GM18858 (cell line): ENCODE results near the gene VTI1B.
A peak's percentile ranks its signal among the peaks of the same experiment; 100 is the strongest.
"Not testable (repeated sequence)": the region's sequence is repeated elsewhere in the genome, so short reads cannot be mapped to it uniquely, and the experiment has no call there.

Experiments
- ATAC-seq: cut with Tn5 transposase; IDR thresholded peaks from one replicate; pipeline ENCODE4 v1.9.1; 2021; ENCODE audit not compliant: unreplicated experiment

The VTI1B gene, protein sequence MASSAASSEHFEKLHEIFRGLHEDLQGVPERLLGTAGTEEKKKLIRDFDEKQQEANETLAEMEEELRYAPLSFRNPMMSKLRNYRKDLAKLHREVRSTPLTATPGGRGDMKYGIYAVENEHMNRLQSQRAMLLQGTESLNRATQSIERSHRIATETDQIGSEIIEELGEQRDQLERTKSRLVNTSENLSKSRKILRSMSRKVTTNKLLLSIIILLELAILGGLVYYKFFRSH

DNA sequence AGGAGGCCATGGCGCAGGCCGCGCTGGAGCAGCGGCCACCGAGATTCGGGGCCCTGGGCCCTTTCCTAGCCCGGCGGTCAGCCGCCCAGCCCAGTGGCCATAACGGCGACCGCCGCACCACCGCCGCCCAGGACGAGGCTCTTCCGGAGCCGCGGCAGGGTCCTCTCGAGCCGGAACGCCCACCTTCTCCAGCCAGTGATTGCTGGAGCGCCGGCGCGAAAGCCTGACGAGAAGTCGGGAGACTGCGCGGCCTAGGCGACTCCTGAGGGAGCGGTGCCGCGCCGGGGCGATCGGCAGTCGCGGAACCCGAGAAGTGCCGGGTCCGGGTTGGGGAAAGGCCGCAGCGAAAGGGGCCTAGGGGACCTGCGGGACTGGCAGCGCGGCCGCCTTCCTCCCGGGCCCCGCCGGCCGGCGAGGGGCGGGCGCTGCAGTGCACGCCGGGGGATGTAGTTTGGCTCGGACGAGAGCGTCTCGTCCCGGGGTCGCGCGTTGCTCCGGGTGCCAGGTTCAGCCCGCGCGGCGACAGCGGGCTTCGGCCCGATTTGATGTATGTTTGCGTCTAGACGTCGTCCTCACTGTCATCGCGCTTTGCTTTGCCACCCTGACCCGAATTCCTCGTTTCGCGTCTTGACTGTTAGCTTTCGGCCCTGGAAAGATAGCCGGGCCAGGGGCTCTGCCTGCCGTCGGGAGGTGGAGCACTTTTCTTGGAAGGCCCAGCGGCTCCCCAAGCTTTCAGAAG, at the start of gene VTI1B:
Gene VTI1B, minus strand, starts transcription at position 153 of the 739 bp plus-strand sequence. Its CDS starts 143 bp downstream, at position 10.
- peak; percentile 76 for ATAC-seq

DNA sequence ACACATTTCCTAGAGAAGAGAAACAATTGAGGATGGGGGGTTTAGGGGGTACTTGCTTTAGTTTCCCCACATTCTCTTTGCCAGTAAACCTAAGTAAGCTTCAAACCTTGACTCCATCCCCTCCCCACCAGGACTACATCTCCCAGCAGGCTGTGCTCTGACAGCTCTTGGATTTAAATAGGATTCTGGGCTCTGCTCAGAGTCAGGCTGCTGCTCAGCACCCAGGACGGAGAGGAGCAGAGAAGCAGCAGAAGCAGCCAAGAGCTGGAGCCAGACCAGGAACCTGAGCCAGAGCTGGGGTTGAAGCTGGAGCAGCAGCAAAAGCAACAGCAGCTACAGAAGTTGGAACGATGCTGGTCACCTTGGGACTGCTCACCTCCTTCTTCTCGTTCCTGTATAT, 47.9 kb upstream of the VTI1B start:
- ATAC-seq, result no peak

DNA sequence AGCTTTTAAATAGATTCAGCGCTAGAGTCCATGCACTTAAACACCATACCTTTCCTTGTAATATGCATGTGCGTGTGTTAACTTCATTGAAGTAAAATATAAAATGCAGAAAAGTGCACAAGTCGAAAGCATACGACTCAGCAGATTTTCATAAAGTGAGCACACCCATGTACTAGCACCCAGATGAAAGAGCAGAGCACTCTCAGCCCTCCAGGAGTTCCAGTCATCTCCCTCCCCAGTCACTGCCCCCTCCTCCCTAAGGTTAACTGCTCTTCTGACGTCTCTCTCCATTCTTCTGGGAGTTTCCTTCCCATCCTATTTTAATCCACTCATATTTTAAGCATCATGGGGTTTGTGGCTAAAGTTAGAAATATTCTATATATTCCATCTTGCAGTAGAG, 47.4 kb upstream of the VTI1B start:
- no peak for ATAC-seq

DNA sequence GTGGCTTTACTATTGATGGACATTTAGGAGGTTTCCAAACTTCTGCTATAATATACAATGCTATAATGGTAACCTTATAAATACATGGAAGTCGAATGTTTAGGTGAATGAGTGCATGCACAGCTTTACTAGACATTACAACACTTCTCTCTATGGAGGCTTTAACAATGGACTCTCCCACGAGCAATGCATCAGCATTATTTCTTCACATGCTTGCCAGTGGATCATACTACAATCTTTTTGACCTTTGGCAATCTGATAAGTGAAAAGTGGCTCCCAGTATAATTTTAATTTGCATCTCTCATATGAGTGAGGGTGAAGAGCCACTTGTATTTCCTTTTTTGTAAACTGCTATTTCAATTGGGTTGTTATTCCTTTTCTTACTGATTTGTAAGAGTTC, 45.4 kb upstream of the VTI1B start:
- ATAC-seq, result no peak

DNA sequence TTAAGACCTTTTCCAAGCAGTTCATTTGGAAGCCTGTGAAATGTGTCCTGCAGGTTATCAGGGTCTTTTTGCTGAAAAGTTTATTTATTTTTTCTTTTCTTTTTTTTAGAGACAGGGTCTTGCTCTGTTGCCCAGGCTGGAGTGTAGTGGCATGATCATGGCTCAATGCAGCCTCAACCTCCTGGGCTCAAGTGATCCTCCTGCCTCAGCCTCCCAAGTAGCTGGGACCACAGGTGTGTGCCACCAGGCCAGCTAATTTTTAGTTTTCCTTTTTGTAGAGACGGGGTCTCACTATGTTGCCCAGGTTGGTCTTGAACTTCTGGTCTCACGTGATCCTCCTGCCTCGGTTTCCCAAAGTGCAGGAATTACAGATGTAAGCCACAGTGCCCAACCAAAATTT, 45.0 kb upstream of the VTI1B start:
- not testable (repeated sequence) for ATAC-seq

DNA sequence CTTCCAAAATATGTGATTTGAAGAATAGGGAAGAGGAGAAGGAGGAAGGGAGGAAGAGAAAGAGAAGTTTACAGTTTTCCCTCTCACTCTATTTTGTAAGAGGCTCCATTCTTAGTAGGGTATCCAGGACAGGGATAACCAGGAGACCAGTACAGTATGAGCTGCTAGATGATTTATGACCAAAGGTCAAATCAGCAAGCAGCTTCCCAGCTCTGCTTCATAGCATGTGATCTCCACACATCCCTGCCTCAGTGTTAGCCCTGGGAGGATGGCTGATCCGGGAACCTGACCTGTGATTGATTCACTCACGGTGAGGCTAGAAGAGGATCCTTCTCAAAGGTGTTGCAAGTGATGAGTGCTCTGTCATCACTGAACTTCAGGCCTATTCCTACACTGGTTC, 43.8 kb upstream of the VTI1B start:
- ATAC-seq, result no peak

DNA sequence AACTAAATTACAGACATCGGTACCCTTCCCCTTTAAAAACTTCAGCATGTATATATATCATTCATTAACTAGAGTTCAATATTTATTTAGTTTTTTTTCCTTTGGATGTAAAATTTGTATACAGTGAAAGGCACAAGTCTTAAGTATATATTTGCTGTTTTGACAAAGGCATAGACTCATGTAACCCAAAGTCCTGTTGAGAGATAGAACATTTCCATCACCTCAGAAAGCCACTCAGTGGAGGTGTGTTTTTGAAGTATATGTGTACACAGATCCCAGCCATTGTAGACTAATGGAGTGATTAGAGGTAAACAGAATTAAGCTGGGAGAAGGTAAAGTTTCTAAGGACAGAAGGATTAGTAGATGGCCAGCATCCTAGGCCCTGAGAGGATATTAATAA, 42.6 kb upstream of the VTI1B start:
- no peak for ATAC-seq

DNA sequence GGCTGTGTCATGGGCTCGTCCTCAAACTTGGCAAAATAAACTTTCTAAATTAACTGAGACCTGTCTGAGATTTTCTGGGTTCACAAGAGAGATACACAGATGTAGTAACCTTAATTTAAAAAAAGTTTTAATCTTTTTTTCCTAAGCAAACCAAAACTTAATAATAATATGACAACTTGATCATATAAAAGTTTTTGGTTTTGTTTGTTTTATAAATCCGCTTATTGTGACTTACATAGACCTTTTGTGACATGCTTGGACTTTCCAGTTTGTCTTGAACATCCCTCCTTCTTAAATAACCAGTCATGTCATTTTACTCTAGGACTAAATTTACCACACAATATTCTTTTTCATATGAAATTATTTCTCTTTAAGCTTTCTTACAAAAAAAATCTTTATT, 35.8 kb upstream of the VTI1B start:
- ATAC-seq, result no peak

DNA sequence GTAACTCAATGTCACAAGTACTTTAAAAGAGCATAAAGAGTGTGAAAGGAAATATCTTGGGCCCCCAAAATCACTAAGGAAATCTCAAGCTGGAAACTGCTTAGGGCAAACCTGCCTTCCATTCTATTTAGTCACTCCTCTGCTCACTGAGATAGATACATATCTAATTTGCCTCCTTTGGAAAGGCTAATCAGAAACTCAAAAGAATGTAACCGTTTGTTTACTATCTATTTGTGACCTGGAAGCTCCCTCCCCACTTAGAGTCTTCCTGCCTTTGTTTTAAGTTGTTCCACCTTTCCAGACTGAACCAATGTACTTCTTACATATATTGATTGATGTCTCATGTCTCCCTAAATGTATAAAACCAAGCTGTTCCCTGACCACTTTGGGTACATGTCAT, 35.4 kb upstream of the VTI1B start:
- not testable (repeated sequence) for ATAC-seq

DNA sequence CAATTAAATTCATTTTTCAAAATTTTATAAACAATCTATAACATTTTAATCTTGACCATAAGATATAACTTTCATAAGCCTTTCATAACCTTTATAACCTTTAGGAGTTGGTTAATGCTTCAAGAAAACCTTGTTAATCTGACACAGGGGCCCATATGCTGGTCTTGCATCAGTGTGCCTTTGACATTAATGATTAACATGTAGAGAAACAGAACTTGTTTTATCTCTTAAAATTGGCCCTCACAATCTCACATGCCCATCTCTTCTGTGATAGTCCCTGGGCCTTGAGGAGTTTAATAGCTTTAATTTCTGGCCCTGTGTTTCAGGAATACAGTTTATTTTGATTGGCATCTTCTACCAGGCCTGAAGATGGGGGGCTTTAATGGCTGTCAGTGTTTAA, 34.9 kb upstream of the VTI1B start:
- not testable (repeated sequence) for ATAC-seq

DNA sequence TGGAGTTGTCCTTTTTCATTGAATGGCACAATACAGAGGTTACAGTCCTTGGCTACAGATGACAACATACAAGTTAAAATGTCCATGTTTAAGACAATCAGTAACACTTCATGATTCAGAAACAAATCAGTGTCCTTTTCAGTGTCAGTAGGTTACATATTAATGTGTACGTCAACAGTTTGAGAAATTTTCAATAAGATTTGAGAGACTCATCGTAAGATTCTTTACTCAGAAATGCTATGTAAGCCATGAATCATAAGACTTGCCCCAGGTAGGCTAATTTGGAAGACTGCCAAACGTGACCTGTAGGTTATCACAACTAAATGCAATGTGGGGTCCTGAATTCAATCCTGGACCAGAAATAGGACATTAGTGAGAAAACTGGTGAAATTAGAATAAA, 30.8 kb upstream of the VTI1B start:
- no peak for ATAC-seq

DNA sequence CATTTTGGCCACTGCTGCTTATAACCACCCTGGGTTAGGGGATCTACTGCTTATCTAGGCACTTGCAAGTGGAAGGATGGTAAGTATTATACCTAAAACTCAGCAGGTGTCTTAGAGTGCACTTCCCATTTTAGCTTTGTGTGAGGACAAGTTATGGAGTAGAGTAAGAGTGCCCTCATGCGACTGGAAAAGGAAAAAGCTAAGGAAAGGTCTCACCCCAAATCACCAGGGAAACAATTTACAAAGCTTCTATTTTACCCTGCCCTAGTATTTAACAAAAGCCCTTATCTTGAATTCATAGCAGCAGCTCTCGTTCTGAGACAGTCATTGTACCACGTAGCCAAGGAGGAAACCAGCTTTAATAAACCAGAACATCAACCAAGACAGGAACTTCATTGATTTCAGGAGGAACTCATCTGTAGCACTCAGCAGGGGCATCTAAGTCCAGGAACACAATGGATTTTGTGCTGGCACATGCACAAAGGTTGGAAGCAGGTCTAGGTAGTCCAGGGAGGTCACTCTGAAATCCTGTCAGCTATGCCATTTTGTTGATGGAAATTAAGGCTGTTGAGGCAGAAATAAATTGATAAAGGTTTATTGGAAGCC, 30.2 kb upstream of the VTI1B start:
- no peak for ATAC-seq

DNA sequence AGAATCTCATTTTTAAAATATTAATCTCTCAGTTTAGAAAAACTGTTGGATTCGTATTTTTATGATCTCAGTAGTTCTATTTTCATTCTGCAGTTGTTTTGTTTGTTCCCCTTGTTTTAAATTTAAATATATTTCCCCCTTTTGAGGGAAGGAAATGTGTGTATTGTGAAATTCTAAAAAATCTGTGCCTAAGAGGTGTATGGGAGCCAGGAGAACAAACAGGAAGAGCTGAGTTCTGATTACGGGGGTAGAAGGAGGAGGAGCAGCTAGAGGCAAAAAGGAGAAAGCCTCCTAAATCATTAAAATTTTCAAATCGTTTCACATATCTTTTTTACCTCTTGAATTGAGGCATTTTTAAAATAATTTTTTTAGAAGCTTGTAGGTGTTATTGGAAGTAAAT, 29.6 kb upstream of the VTI1B start:
- ATAC-seq, result no peak

DNA sequence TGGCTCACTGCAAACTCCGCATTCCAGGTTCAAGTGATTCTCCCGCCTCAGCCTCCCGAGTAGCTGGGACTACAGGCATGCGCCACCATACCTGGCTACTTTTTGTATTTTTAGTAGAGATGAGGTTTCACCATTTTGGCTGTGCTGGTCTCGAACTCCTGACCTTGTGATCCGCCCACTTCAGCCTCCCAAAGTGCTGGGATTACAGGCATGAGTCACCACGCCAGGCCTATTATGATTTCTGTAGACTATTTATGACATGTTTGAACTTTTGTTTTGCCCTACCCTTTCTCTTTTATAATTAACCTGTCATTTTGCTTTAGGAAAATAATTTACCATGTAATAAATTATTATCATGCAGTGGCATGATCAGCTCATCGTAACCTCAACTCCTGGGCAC, 27.1 kb upstream of the VTI1B start, which contains the start of gene RDH12:
Gene RDH12, plus strand, starts transcription at position 395 of the 400 bp plus-strand sequence. CDS start 20,757 bp downstream, outside the sequence.
- ATAC-seq, result not testable (repeated sequence)

DNA sequence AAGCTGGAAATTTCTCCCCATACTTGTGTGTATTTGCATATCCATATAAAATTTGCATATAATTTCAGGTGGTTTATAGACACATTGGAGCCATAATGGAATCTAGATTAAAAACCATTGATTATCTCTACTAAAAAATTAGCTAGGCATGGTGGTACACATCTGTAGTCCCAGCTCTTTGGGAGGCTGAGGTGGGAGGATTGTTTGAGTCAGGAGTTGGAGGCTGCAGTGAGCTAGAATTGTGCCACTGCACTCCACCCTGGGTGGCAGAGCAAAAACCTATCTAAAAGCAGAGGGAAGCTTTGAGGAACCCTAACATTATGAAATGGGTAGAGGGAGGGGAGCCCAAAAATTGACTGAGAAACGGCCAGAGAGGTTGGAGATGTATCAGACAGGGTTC, 23.7 kb upstream of the VTI1B start:
- no peak for ATAC-seq

DNA sequence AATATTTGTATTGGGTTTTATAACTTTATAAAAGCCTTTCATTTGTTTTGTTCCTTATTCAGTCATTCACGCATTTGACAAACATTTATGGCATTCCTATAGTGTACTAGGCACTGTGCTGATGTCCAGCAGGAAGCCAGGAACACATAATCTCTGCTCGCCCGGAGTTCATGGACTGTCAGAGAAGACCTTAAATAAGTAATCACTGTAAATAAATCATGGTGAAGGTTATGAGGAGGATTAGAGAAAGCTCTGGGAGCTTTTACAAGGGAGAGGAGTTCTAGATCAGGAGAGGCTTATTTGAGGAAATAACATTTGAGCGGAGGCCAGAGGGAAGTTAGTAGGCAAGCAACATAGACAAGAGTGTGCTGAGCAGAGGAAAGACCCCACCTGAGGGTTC, 22.6 kb upstream of the VTI1B start:
- no peak for ATAC-seq

DNA sequence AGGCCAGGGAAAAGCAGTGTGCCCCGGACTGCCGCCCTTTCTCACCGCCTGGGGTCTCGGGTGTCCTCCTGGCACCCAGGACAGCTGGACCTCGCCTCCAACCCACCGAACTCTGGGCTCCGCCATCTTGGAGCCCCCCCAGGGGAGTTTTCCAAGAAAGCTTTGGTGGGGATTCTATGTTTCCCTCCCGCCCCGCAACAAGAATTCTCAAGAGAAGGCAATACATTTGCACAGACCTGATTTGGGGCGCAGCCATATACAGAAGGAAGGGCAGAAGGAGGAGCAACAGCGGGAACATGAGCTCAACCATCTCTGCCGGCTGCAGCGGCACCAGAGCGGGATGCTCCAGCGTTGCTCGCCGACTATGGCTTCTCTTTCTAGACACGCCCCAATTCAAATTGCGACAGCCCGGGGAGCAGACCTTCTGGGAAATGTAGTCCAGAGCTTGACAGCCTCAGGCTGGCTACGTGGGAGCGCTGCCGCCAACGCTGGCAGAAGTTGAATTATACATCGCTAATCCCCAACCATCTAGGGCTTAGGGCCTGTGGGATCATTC, 21.0 kb upstream of the VTI1B start, which contains the start of gene RDH11:
Gene RDH11, minus strand, starts transcription at position 371 of the 556 bp plus-strand sequence. Its CDS starts 61 bp downstream, at position 310.
- ATAC-seq, result peak; percentile 76

DNA sequence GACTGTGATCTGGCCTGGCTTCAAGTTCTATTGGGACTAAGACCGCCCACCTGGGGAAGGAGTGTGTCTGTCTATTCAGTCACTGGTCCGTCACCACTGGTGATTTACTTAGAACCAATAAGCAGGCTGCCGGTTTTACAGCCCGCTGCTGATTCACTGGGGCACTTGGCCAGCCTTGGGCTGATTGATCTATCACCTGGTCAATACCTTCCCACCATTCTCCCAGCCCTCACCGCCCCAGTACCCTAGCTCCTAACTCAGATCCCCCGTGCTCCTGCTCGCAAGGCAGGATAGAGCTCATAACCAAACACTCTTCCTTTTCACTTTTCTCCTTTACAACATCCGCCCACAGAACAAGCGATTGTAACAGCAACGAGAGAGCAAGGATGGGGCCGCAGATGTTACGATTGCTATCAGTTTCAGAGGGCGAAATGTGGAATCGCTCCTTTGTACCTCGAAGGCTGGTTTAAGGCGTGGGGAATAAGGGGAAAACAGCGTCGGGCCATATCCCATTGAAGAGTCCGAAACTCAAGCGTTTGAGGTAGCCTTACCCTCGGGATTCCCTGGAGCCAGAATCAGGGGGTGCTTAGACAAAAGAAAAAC, 20.5 kb upstream of the VTI1B start:
- peak; percentile 77 for ATAC-seq

DNA sequence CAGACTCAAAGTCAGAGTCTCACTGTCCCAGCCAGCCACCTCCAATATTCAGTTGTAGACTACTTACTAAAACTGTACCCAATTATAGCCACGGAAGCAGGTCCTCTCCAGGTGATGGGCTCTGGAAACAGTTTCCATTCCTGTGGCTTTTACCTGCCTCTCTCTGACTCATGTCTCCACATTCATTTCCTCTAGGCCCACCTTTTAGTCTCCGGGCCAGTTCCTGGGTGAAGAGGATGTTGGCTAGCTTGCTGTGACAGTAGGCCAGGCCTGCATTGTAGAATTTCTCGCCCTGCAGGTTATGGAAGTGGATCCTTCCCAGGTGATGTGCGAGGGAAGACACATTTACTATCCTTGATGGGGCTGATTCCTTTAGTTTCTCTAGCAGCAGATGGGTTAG, 15.6 kb upstream of the VTI1B start:
- ATAC-seq, result no peak

DNA sequence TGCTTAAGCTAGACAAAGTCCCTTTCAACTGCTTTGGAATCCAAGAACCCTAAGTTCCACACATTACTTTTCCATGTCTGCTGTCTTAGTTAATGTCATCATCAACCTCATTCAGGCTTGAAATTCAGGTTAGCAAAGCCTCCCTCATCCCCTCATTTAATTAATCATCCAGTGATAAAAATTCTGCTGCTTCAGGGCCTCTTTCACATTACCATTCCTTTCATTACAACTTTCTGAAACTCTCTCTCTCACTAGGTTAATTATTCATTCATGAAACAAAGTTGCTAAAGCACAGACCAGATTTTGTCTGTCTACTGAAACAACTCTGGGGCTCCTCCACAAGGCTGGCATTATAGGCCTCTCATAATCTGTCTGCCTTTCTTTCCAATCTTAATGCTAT, 9.4 kb upstream of the VTI1B start:
- no peak for ATAC-seq

DNA sequence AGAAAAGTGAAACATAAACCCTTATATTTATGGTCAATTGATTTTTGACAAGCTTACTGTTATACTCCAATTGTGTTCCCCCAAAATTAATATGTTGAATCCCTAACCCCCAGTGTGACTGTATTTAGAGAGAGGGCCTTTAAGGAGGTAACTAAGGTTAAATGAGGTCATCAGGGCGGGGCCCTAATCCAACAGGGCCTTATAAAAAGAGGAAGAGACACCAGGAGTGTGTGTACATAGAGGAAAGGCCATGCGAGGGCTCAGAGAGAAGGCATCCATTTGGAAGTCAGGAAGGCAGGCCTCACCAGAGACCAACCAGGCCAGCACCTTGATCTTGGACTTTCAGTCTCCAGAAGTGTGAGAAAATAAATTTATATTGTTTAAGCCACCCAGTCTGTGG, 6.5 kb upstream of the VTI1B start:
- no peak for ATAC-seq
